Naive thymus-derived CD8-positive, alpha-beta T cell (primary cell): ENCODE measurements around the gene PIPOX. TPM values are rescaled to one million over a fixed set of nuclear protein-coding genes. Genes with fewer than 3 reads are reported as not detected.
A peak's percentile ranks its signal among the peaks of the same experiment; 100 is the strongest.

ENCODE experiments used
- ATAC-seq, 2 donors: fragments of 150-1000 bp; cut with Tn5 transposase in 1 of 2; sonication (Bioruptor Pico), chemical (Tn5 transposase) in 1 of 2; 1 replicate in 1 of 2; 2 replicates in 1 of 2; pipeline ENCODE4 v1.10.0; 2021; ENCODE audit warnings: mild to moderate bottlenecking in 2 of 2, moderate library complexity in 2 of 2
- POLR2A ChIA-PET: fragments of 350-600 bp; sonication (Branson Sonifier 250); formaldehyde crosslinking; loops from one replicate; lab custom pipeline; 2021; ENCODE audit warnings: antibody characterized with exemption; lab: Charles Lee
- DNase-seq, 10 donors: peaks; one replicate each; pipeline versions ENCODE4 v3.0.0 to v3.0.0-alpha.2; 2020 to 2022
- H3K27ac Mint-ChIP-seq, 10 donors: one replicate each; pipeline ENCODE4 v1.8.0; 2020 to 2022; ENCODE audit warnings: mild to moderate bottlenecking in 10 of 10, mixed read lengths in 10 of 10, moderate library complexity in 4 of 10, inconsistent platforms in 1 of 10
- H3K27me3 Mint-ChIP-seq, 5 donors: one replicate each; pipeline ENCODE4 v1.8.0; 2021 to 2022; ENCODE audit warnings: mixed read lengths in 5 of 5
- H3K36me3 Mint-ChIP-seq, 3 donors: one replicate each; pipeline ENCODE4 v1.8.0; 2020 to 2022; ENCODE audit warnings: mixed read lengths in 3 of 3, mild to moderate bottlenecking in 2 of 3, inconsistent platforms in 1 of 3
- H3K4me1 Mint-ChIP-seq, 4 donors: one replicate each; pipeline ENCODE4 v1.8.0; 2021 to 2022; ENCODE audit warnings: mixed read lengths in 4 of 4
- H3K4me3 Mint-ChIP-seq, 10 donors: one replicate each; pipeline ENCODE4 v1.8.0; 2020 to 2022; ENCODE audit warnings: mild to moderate bottlenecking in 10 of 10, mixed read lengths in 10 of 10, moderate library complexity in 6 of 10, inconsistent platforms in 1 of 10
- H3K9me3 Mint-ChIP-seq, 9 donors: one replicate each; pipeline ENCODE4 v1.8.0; 2020 to 2022; ENCODE audit warnings: mixed read lengths in 9 of 9, mild to moderate bottlenecking in 3 of 9, inconsistent platforms in 1 of 9, moderate library complexity in 1 of 9
- polyA plus RNA-seq, 3 donors: library from polyadenylated mRNA; unstranded; fragments of 300-500 nt; fragmentation: Illumina TruSeq; gene quantifications; one replicate each; pipeline ENCODE4 v1.2.3, GENCODE V29; 2021
- total RNA-seq, 8 experiments: library from RNA in 2 of 8; stranded (reverse) in 2 of 8; gene quantifications; one replicate each; pipeline ENCODE4 v1.2.3 and lab custom pipeline; 2021 to 2026

The PIPOX gene
- total RNA-seq (1 to 10 TPM; 7.3 to 8.7 TPM), polyA plus RNA-seq (1 to 10 TPM; 1.2 to 1.5 (median 1.3) TPM), total RNA-seq (lab: John Stamatoyannopoulos, UW) (1.4 to 6.1 (median 3.5) reads per million in 6 experiments)

- DNase-seq (no peak), ATAC-seq (no peak)
- Mint-ChIP-seq H3K9me3 (no peaks in the 10 kb centered on the region), H3K27me3 (peaks cover 3 to 29% (median 12%) of the 10 kb centered on the region in 5 donors), H3K36me3 (peaks cover 0 to 3% (median 0%) of the 10 kb centered on the region in 3 donors), H3K4me1 (peaks cover 5 to 23% (median 7%) of the 10 kb centered on the region in 4 donors), H3K4me3 (no peak within 1 kb of the TSS), H3K27ac (no peak within 1 kb of the TSS)
- POLR2A ChIA-PET = no interaction called here
These were observed at the start of gene PIPOX for GRCh38 chr17:29042679-29043538. Gene PIPOX (plus strand): TSS chr17:29043141. CDS start chr17:29043226, 85 bp downstream.

- Mint-ChIP-seq H3K9me3 (no peaks in the 10 kb centered on the region), H3K4me3 (no peak overlapping the region), H3K27me3 (peaks cover 4 to 38% (median 21%) of the 10 kb centered on the region in 5 donors), H3K27ac (no peak overlapping the region), H3K4me1 (peaks cover 0 to 2% (median 0%) of the 10 kb centered on the region in 4 donors), H3K36me3 (no peaks in the 10 kb centered on the region)
- no peak for DNase-seq
- ATAC-seq = no peak
- POLR2A ChIA-PET = interaction anchor here (1.1 kb wide), 1 partner anchor 11 kb away, joined by 3 read pairs; no protein-coding TSS in a partner anchor
These were observed 49.1 kb upstream of the PIPOX start for GRCh38 chr17:28993645-28994426.

- Mint-ChIP-seq H3K27me3 (peaks cover 11 to 51% (median 24%) of the 10 kb centered on the region in 5 donors), H3K36me3 (no peaks in the 10 kb centered on the region), H3K9me3 (no peaks in the 10 kb centered on the region), H3K27ac (peak overlapping the region in 1 of 10 donors; percentile 55), H3K4me3 (no peak overlapping the region), H3K4me1 (peaks cover 0 to 2% (median 0%) of the 10 kb centered on the region in 4 donors)
- POLR2A ChIA-PET = no interaction called here
- DNase-seq = no peak
- ATAC-seq = no peak
These were observed 46.3 kb upstream of the PIPOX start for GRCh38 chr17:28996554-28997096.

- Mint-ChIP-seq H3K4me3 (no peak overlapping the region), H3K27ac (no peak overlapping the region), H3K9me3 (no peaks in the 10 kb centered on the region), H3K36me3 (no peaks in the 10 kb centered on the region), H3K4me1 (peaks cover 0 to 2% (median 0%) of the 10 kb centered on the region in 4 donors), H3K27me3 (peaks cover 12 to 55% (median 25%) of the 10 kb centered on the region in 5 donors)
- ATAC-seq = no peak
- DNase-seq = no peak
- POLR2A ChIA-PET = no interaction called here
These were observed 45.1 kb upstream of the PIPOX start for GRCh38 chr17:28997806-28998205.

- ATAC-seq (no peak), DNase-seq (no peak)
- no peak overlapping the region for H3K4me3 Mint-ChIP-seq
- POLR2A ChIA-PET = no interaction called here
- H3K4me1 Mint-ChIP-seq = peaks cover 0 to 2% (median 0%) of the 10 kb centered on the region in 4 donors
- no peaks in the 10 kb centered on the region for H3K36me3 Mint-ChIP-seq
- peaks cover 18 to 69% (median 31%) of the 10 kb centered on the region in 5 donors for H3K27me3 Mint-ChIP-seq
- no peak overlapping the region for H3K27ac Mint-ChIP-seq
- H3K9me3 Mint-ChIP-seq = no peaks in the 10 kb centered on the region
These were observed 43.7 kb upstream of the PIPOX start for GRCh38 chr17:28999206-28999605.

GRCh38 chr17:29000973-29001372 is 42.0 kb upstream of the PIPOX start:
- DNase-seq (no peak), ATAC-seq (no peak)
- H3K36me3 Mint-ChIP-seq = no peaks in the 10 kb centered on the region
- H3K27ac Mint-ChIP-seq = no peak overlapping the region
- peaks cover 18 to 79% (median 34%) of the 10 kb centered on the region in 5 donors for H3K27me3 Mint-ChIP-seq
- POLR2A ChIA-PET = no interaction called here
- H3K4me3 Mint-ChIP-seq = no peak overlapping the region
- peaks cover 0 to 4% (median 1%) of the 10 kb centered on the region in 4 donors for H3K4me1 Mint-ChIP-seq
- no peaks in the 10 kb centered on the region for H3K9me3 Mint-ChIP-seq

GRCh38 chr17:29002811-29003210 is 40.1 kb upstream of the PIPOX start:
- POLR2A ChIA-PET = interaction anchor here (1.0 kb wide), 1 partner anchor 23 kb away, joined by 3 read pairs; no protein-coding TSS in a partner anchor
- Mint-ChIP-seq H3K36me3 (no peaks in the 10 kb centered on the region), H3K4me3 (peak overlapping the region in 1 of 10 donors; percentile 10), H3K9me3 (peaks cover 0 to 7% (median 0%) of the 10 kb centered on the region in 9 donors), H3K27me3 (peaks cover 27 to 83% (median 45%) of the 10 kb centered on the region in 5 donors), H3K27ac (peak overlapping the region in 1 of 10 donors; percentile 18), H3K4me1 (peaks cover 0 to 8% (median 3%) of the 10 kb centered on the region in 4 donors)
- ATAC-seq (no peak), DNase-seq (no peak)

GRCh38 chr17:29003289-29003688 is 39.7 kb upstream of the PIPOX start:
- no peak overlapping the region for H3K4me3 Mint-ChIP-seq
- peaks cover 0 to 9% (median 0%) of the 10 kb centered on the region in 9 donors for H3K9me3 Mint-ChIP-seq
- POLR2A ChIA-PET = no interaction called here
- DNase-seq (no peak), ATAC-seq (no peak)
- peaks cover 29 to 83% (median 41%) of the 10 kb centered on the region in 5 donors for H3K27me3 Mint-ChIP-seq
- no peaks in the 10 kb centered on the region for H3K36me3 Mint-ChIP-seq
- H3K27ac Mint-ChIP-seq = peak overlapping the region in 1 of 10 donors; percentile 43
- peaks cover 0 to 8% (median 3%) of the 10 kb centered on the region in 4 donors for H3K4me1 Mint-ChIP-seq

GRCh38 chr17:29004081-29004692 is 38.8 kb upstream of the PIPOX start:
- Mint-ChIP-seq H3K27me3 (peaks cover 29 to 83% (median 43%) of the 10 kb centered on the region in 5 donors), H3K4me3 (no peak overlapping the region)
- POLR2A ChIA-PET = no interaction called here

GRCh38 chr17:29005936-29006511 is 36.9 kb upstream of the PIPOX start, which contains the start of gene SEZ6:
Gene SEZ6 (minus strand): TSS chr17:29006033. CDS start chr17:29005869, 164 bp downstream.
- peak within 1 kb of the TSS in 1 of 10 donors; percentile 5 for H3K27ac Mint-ChIP-seq
- H3K27me3 Mint-ChIP-seq = peaks cover 33 to 82% (median 49%) of the 10 kb centered on the region in 5 donors
- DNase-seq (peak; percentile 31 to 75 (median 52)), ATAC-seq (peak; percentile 86 to 88)
- H3K4me3 Mint-ChIP-seq = peak within 1 kb of the TSS in 4 of 10 donors; percentile 16 to 51 (median 36)
- no peaks in the 10 kb centered on the region for H3K36me3 Mint-ChIP-seq
- POLR2A ChIA-PET = interaction anchor here (0.5 kb wide), 1 partner anchor 82 kb away, joined by 4 read pairs; no protein-coding TSS in a partner anchor
- H3K9me3 Mint-ChIP-seq = peaks cover 0 to 9% (median 0%) of the 10 kb centered on the region in 9 donors
- H3K4me1 Mint-ChIP-seq = peaks cover 0 to 8% (median 3%) of the 10 kb centered on the region in 4 donors

More at GRCh38 chr17:29004081-29004692, 38.8 kb upstream of the PIPOX start:
- Mint-ChIP-seq H3K9me3 (peaks cover 0 to 9% (median 0%) of the 10 kb centered on the region in 9 donors), H3K27ac (peak overlapping the region in 1 of 10 donors; percentile 9), H3K4me1 (peaks cover 0 to 8% (median 3%) of the 10 kb centered on the region in 4 donors), H3K36me3 (no peaks in the 10 kb centered on the region)
- no peak for ATAC-seq
- peak in 1 of 10 donors; percentile 8 for DNase-seq

GRCh38 chr17:29007456-29007855 is 35.5 kb upstream of the PIPOX start:
- Mint-ChIP-seq H3K27ac (no peak overlapping the region), H3K27me3 (peaks cover 29 to 76% (median 52%) of the 10 kb centered on the region in 5 donors), H3K4me3 (no peak overlapping the region)

More at GRCh38 chr17:29007456-29007855, 35.5 kb upstream of the PIPOX start:
- H3K36me3 Mint-ChIP-seq = no peaks in the 10 kb centered on the region
- POLR2A ChIA-PET = no interaction called here
- peak in 1 of 10 donors; percentile 26 for DNase-seq
- ATAC-seq = no peak
- H3K9me3 Mint-ChIP-seq = peaks cover 0 to 9% (median 0%) of the 10 kb centered on the region in 9 donors
- peaks cover 0 to 8% (median 3%) of the 10 kb centered on the region in 4 donors for H3K4me1 Mint-ChIP-seq
